Measurements from ENCODE around the gene MKRN2OS.

Gene MKRN2OS

DNA sequence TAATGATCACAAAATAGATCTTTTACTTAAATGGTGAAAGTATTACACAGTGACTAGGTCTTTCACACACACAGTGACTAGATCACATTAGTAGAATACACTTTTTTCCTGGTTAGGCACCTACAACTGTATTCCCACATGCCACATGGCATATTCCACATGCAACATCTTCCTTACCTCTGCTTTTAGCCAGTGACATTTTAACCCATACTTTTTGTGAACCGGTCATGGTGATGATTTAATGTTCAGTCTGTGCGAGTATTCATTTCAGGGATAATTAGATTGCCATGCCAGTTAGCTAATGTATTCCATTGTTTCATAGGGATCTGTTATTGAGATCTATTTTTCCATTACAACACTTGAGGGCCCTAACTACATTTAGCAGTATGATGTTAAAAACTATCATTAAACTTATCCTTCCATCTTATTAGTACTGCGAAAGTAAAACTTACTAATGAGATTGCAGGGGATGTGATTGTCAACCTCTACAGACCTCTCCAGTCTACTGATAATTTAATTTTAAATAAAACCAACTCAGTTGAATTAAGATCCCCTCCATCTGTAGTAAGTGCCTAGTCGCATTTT, 32.7 kb downstream of the MKRN2OS start:
- no peak overlapping the region for H2AFZ ChIP-seq (ENCODE audit: low read depth, low read length)
- H3K4me3 ChIP-seq (ENCODE audit: low read length) = no peak overlapping the region
- H3K36me3 ChIP-seq (replicated peaks; ENCODE audit: low read depth, low read length) = peaks cover 37% of the 10 kb centered on the region
- H3K79me2 ChIP-seq (ENCODE audit: low read length) = no peaks in the 10 kb centered on the region
- no peaks in the 10 kb centered on the region for H3K27me3 ChIP-seq (ENCODE audit: low read depth, low read length)
- H3K9ac ChIP-seq (ENCODE audit: low read length) = no peak overlapping the region
- H4K20me1 ChIP-seq (ENCODE audit: insufficient read depth, low read length) = no peaks in the 10 kb centered on the region
- H3K9me3 ChIP-seq (ENCODE audit: insufficient read depth, low read length) = no peaks in the 10 kb centered on the region
- H3K27ac ChIP-seq (ENCODE audit: low read length) = no peak overlapping the region
- H3K4me2 ChIP-seq (ENCODE audit: low read length) = no peak overlapping the region
- H3K4me1 ChIP-seq (ENCODE audit: low read length) = no peaks in the 10 kb centered on the region
- TF ChIP-seq EZH2phosphoT487 (IDR thresholded peaks at IDR 0.05; ENCODE audit: low read depth) (no peak), CTCF (IDR thresholded peaks at IDR 0.05; ENCODE audit: low read depth, low read length) (no peak)

DNA sequence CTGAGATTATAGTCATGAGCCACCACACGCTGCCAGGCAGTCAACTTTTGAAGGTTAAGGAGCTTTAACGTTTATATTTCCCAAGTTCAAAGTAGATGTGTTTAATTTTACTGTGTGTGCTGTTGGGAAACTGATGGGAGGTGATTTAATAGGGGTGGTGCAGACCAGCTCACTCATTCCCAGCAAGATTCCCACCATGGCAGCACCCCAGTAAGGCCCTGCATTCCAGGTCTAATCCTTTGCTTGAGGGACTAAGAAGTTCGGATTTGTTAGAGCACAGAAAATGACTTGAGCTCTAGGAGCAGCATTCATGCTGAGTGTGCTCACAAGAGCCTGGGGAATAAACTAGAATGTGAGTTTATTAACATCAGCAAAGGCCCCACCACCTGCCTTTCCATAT, 35.8 kb downstream of the MKRN2OS start:
- H3K4me1 ChIP-seq (ENCODE audit: low read length) = no peaks in the 10 kb centered on the region
- no peak overlapping the region for H3K9ac ChIP-seq (ENCODE audit: low read length)
- H4K20me1 ChIP-seq (ENCODE audit: insufficient read depth, low read length) = no peaks in the 10 kb centered on the region
- H3K4me2 ChIP-seq (ENCODE audit: low read length) = no peak overlapping the region
- no peaks in the 10 kb centered on the region for H3K9me3 ChIP-seq (ENCODE audit: insufficient read depth, low read length)
- no peak overlapping the region for H2AFZ ChIP-seq (ENCODE audit: low read depth, low read length)
- peaks cover 44% of the 10 kb centered on the region for H3K36me3 ChIP-seq (replicated peaks; ENCODE audit: low read depth, low read length)
- TF ChIP-seq CTCF (IDR thresholded peaks at IDR 0.05; ENCODE audit: low read depth, low read length) (no peak), EZH2phosphoT487 (IDR thresholded peaks at IDR 0.05; ENCODE audit: low read depth) (no peak)
- no peak overlapping the region for H3K4me3 ChIP-seq (ENCODE audit: low read length)
- no peak overlapping the region for H3K27ac ChIP-seq (ENCODE audit: low read length)
- H3K79me2 ChIP-seq (ENCODE audit: low read length) = no peaks in the 10 kb centered on the region
- H3K27me3 ChIP-seq (ENCODE audit: low read depth, low read length) = no peaks in the 10 kb centered on the region

DNA sequence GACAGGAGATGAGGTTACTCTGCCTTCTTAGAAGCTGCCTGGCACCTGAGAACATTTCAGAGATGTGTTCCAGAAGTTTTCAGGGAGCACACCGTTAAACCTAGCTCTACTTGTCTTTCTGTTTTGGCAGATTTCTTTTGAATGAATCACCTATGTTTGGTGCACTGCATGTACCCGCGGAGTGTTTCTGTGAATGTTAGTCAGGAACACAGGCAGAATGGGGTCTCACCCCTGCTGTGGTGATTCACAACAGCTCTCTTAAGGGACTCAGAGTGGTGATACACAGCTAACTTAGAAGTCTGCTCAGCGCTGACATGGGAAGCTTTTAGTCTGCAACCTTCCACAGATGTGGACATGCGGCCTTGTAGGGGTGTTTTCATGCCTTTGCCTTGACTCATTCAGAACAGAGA, 37.0 kb downstream of the MKRN2OS start:
- Histone ChIP-seq H4K20me1 (ENCODE audit: insufficient read depth, low read length) (no peaks in the 10 kb centered on the region), H3K79me2 (ENCODE audit: low read length) (no peaks in the 10 kb centered on the region), H3K9me3 (ENCODE audit: insufficient read depth, low read length) (no peaks in the 10 kb centered on the region), H3K27me3 (ENCODE audit: low read depth, low read length) (no peaks in the 10 kb centered on the region), H2AFZ (ENCODE audit: low read depth, low read length) (no peak overlapping the region), H3K4me3 (ENCODE audit: low read length) (no peak overlapping the region), H3K9ac (ENCODE audit: low read length) (no peak overlapping the region), H3K4me1 (ENCODE audit: low read length) (no peaks in the 10 kb centered on the region), H3K36me3 (replicated peaks; ENCODE audit: low read depth, low read length) (peaks cover 49% of the 10 kb centered on the region), H3K27ac (ENCODE audit: low read length) (no peak overlapping the region), H3K4me2 (ENCODE audit: low read length) (no peak overlapping the region)
- TF ChIP-seq CTCF (IDR thresholded peaks at IDR 0.05; ENCODE audit: low read depth, low read length) = no peak
- TF ChIP-seq EZH2phosphoT487 (IDR thresholded peaks at IDR 0.05; ENCODE audit: low read depth) = no peak

DNA sequence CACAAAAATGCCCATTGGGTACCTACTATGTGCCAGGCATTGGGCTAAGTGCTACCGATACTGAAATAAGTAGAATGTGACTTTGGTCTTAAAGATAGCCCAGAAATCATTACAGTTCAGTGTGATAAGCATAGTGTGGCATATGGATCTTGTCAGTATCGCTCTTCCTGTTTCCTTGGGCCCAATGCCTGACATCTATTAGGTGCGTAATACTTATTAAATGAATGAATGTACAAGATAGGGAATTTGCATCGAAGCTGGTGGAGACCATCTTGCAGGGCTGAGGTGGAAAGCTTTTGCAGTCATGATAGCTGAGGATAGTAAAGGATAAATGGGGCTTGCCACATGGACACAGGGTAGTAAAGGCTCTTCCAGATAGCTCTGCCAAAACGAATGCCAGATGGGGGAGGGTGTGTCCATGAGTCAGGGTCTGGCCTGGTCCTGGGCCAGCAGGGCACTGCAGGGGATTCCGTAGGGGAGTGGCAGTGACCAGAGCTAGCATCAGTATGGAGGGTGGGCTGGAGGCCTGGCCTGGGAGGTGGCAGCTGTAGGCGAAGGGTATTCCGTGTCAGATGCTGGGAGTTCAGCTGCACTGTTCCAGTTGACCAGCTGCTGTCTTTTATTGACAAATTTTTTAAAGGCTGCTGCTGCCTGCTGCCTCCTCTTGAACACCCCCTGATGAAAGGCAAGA, 37.6 kb downstream of the MKRN2OS start:
- TF ChIP-seq CTCF (IDR thresholded peaks at IDR 0.05; ENCODE audit: low read depth, low read length) = no peak
- no peak for TF ChIP-seq EZH2phosphoT487 (IDR thresholded peaks at IDR 0.05; ENCODE audit: low read depth)
- no peak overlapping the region for H3K4me3 ChIP-seq (ENCODE audit: low read length)

More for the DNA sequence above, 37.6 kb downstream of the MKRN2OS start:
- Histone ChIP-seq H3K27me3 (ENCODE audit: low read depth, low read length) (no peaks in the 10 kb centered on the region), H3K79me2 (ENCODE audit: low read length) (no peaks in the 10 kb centered on the region), H3K4me1 (ENCODE audit: low read length) (no peaks in the 10 kb centered on the region), H3K27ac (ENCODE audit: low read length) (no peak overlapping the region), H2AFZ (ENCODE audit: low read depth, low read length) (no peak overlapping the region), H3K9ac (ENCODE audit: low read length) (no peak overlapping the region), H3K4me2 (ENCODE audit: low read length) (no peak overlapping the region), H3K9me3 (ENCODE audit: insufficient read depth, low read length) (no peaks in the 10 kb centered on the region), H4K20me1 (ENCODE audit: insufficient read depth, low read length) (no peaks in the 10 kb centered on the region), H3K36me3 (replicated peaks; ENCODE audit: low read depth, low read length) (peaks cover 48% of the 10 kb centered on the region)

Data from OCI-LY3 (cell line).